ENCODE measurements around the gene DUXA.

DNA sequence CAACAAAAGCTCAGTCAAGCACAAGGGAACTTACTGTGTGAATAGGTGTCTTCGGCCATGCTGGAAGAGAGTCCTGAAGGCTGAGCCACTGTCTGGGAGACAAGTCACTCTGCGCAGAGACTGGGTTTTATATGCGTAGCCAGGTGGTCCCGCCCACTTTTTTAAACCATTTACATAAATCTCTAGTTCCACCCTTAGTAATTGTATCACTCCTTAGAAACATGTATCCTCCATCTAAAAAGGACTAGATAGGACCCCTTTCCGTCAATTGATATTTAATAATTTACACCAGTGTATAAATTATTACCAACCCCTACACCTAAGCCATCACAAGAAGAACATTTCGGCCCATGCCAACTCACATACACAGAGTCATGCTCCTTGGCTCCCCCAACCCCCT lies at the start of gene DUXA:
- TF ChIP-seq, protein P1, sequence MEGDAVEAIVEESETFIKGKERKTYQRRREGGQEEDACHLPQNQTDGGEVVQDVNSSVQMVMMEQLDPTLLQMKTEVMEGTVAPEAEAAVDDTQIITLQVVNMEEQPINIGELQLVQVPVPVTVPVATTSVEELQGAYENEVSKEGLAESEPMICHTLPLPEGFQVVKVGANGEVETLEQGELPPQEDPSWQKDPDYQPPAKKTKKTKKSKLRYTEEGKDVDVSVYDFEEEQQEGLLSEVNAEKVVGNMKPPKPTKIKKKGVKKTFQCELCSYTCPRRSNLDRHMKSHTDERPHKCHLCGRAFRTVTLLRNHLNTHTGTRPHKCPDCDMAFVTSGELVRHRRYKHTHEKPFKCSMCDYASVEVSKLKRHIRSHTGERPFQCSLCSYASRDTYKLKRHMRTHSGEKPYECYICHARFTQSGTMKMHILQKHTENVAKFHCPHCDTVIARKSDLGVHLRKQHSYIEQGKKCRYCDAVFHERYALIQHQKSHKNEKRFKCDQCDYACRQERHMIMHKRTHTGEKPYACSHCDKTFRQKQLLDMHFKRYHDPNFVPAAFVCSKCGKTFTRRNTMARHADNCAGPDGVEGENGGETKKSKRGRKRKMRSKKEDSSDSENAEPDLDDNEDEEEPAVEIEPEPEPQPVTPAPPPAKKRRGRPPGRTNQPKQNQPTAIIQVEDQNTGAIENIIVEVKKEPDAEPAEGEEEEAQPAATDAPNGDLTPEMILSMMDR (IDR thresholded peaks at IDR 0.05; ENCODE audit: low read depth, low read length, poor library complexity, severe bottlenecking) = no peak
- no peak for TF ChIP-seq EZH2phosphoT487 (IDR thresholded peaks at IDR 0.05; ENCODE audit: borderline replicate concordance, low read length)

Measured in DOHH2 (cell line).